Mucosa of gallbladder (tissue), 1 donor: Measurements from ENCODE around the gene GCK. TPM values are rescaled to one million over a fixed set of nuclear protein-coding genes. Genes with fewer than 3 reads are reported as not detected.

ENCODE experiments used
- DNase-seq: peaks from one replicate; pipeline ENCODE4 v3.0.0-alpha.2; 2020; ENCODE audit warnings: low spot score
- total RNA-seq: library from RNA; stranded (reverse); gene quantifications from one replicate; pipeline ENCODE4 v1.2.1, GENCODE V29; 2021
- donor health status: DM: no; HTN: no; CAD: no.

Gene GCK
- total RNA-seq, 1 donor from 2014 or later, result 0.95 TPM

DNA sequence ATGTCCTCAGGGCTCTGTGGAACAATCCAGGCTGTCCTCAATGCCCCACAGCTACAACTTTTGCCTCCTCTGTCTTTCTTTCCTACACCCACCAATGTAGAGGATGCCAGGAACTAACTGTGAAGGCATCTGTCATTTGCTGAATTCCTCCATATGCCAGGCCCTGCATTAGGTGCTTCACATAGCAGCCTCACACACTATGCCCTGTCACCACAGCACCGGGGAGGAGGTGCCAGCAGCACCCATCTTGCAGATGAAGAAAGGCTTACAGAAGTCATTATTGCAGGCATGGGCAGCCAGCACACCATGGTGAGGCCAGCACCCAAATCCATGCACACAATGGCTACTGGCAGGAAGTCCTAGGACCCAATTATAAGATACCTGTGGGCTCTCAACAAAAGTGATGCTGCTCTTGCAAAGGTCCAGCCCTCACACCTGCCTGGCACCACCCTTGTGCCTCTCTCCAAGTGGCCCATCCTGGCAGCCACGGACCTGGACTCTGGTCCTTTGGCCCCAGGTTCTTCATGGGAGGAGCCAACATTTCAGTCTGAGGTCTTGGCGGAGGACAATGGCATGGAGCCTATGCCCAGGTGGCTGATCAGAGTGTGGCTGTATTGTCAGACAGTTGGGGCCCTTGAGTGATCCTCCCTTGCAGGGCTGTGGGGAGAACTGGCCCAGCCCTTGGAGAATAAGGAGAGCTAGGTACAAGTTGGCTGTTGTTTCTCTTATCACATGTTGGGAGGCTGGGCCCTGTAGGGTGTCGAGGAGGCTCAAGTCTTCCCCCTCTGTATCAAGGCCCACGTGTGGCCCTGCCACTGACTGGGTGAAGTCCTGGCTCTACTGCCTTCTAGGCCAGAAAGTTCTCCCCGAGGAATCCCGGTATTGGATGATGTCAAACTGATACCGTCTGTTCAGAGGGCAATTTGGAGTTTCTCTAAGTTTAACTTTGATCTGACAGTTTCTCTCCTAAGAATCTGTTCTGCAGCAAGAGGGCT is 33.8 kb downstream of the GCK start:
- peak; percentile 46 for DNase-seq

DNA sequence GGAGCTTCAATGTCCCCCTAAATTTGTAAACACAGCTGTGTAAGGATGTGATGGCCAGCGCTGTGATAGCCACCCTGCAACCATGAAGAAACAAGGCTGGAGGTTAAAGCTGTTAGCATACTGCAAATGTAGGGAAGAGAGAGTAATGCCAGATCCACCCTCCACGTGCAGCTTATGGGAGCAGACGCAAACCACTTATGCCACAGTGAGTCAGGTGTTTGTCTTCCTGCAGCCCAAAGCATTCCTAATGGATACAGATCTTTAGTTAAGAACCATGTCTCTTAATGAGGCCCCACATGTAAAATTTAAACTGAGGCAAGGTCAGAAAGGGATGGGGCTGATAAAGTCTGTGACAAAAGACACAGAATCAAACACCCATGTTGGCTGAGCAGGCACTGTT is 34.5 kb downstream of the GCK start:
- DNase-seq, result no peak

DNA sequence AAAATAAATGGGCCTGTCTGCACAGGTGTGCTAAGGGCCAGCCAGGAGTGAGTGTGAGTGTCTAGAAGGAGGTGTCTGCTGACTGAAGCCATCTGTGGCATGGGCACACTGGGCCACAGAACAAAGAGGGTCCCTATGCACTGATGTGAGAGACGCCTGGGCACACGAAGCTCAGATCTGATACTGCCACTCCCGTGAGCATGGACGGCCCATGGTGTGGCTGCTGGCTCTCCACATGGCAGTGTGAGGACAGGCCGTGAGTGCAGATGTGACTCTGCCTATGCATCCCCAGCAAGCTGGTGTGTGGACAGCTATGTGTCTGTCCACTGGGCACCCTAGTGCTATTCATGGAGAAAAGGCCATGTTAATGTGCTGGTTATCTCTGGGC is 35.3 kb downstream of the GCK start:
- no peak for DNase-seq

DNA sequence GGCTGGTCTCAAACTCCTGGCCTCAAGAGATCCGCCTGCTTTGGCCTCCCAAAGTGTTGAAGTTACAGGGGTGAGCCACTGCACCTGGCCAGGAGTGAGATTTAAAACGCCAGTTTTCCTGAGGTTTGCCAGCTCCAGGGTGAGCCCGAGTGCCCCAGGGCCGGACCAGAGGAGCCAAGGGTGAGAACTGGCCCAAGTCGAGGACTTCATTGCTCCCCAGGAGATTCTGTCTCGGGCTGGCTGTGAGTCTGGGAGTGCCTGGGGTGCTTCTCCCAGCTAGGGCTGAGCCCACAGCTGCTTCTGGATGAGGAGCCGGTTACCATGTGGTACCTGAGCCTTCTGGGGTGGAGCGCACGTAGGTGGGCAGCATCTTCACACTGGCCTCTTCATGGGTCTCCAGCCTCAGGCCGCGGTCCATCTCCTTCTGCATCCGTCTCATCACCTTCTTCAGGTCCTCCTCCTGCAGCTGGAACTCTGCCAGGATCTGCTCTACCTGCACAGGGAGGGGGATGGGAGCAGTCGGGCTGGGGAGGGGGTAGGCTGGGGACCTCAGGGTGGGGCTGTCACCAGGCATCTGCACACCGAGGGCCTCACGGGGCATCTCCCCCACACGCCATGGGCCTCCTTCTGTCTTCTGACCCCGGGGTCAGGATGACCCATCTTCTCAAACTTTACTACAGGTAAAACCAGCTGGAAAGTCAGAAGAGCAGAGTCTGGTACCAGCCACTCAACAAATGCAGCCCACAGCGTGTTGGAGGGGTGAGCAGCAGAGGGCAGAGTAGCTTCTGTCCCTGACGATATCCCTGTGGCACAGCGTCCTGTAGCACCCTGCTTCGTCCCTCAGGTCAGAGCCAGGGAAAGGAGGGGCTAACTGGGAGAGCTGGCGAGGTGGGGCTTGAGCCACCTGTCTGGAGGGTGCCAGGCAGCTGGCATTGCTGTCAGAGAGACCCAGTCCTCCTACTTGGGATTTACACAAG is 36.0 kb downstream of the GCK start:
- no peak for DNase-seq

DNA sequence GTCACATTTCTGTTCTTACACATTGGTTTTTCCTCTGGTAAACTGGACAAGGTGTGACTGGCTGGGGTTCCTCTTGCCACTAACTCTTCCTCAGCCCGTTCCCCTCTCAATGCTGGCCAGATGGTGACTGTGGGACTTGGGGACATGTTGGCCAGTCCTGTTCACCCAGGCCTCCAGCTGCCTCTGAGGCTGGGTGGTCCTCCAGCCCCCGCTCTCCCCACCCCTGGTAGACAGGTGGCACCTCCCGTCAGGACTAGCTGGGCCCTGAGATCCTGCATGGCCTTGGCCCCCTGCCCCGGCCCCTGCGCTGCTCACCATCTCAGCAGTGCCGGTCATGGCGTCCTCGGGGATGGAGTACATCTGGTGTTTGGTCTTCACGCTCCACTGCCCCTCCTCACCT is 37.3 kb downstream of the GCK start:
- no peak for DNase-seq

DNA sequence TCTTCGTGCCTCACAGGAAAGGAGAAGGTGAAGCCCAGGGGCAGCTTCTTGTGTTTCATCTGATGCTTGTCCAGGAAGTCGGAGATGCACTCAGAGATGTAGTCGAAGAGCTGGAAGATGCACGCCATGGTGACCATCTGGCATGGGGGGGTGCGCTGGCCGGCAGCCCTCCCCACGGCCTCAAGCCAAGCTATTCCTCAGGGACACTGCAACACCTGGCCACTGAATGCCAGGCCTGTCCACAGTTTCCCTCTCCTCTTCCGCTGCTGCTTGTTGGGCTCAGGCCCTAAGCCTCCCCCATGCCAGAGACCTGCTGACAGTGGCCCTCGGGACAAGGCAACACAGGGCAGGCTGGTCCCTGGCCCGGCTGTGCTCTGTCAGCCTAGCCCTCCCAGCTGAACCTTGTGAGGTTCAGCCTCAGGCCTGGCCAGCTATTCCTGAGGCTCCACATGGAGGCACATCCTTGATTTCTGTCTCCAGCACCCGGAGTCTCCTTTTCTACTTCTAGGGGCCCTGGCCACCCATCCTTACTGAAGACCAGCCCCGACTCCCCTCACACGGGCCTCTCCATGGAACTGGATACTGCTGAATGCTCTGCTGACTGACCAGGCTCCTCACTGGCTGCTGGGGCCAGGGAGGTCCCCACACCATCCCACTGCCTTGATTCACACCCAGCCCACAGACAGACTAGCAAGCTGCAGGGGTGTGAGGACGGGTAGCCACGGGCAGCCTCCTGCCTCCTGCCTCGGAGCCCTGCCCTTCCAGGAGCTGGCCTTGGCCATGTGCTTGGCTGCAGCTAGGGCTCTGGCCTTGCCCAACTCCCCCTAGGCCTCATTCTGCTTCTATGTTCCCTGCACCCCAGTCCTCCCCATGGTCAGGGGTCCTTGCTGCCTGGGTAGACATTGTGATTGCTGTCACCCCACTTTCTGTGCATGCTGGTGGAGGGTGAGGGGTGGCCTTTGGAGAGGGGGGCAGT is 38.0 kb downstream of the GCK start:
- DNase-seq, result no peak

DNA sequence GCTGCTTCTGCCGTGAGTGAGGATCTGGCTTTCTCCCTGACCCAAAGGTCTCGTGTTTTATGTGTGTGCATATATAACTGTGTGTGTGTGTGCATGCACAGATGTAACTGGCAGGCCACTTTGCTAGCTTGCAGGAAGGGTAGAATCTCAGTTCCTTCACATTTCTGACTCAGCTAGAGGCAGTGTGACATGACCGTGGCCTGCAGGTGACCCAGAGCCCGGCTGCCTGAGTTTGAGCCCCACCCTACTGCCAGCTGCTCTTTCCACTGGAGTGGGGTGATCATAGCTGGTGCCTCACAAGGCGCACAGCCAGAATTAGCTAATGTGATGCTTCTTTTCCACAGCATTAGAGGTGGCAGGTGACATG is 38.8 kb downstream of the GCK start:
- no peak for DNase-seq

DNA sequence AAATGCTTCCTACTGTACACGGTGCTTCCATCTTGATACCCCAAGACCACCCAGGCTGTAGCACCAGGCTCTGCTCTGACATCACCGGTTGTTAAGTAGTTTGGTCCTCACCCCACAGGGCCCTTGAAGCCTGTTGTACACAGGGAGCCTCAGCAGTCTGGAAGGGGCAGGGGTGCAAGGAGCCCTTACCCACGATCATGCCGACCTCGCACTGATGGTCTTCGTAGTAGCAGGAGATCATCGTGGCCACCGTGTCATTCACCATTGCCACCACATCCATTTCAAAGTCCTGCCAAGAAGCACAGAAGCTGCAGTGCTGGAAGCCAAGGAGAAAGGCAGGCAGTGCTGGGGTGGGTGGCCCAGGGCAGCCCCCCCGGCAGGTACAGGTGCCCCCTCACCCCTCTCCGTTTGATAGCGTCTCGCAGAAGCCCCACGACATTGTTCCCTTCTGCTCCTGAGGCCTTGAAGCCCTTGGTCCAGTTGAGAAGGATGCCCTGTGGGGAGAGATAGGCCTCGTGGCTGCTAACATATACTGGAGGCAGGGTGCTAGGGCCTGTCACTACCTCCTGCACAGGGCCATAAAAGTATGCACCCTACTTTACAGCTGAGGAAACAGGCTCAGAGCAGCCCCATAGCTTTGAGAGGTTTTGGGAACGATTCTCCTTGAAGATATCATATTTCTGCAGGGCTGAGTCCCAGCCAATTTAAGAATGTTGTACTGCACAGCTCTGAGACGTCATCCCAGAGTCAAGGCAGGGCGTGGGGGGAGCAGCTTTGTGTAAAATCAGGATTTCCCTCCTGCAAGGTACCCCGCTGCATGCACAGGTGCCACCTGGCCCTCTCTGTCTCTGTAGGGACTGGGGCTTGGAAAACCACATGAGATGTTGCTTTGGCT is 39.4 kb downstream of the GCK start:
- no peak for DNase-seq

DNA sequence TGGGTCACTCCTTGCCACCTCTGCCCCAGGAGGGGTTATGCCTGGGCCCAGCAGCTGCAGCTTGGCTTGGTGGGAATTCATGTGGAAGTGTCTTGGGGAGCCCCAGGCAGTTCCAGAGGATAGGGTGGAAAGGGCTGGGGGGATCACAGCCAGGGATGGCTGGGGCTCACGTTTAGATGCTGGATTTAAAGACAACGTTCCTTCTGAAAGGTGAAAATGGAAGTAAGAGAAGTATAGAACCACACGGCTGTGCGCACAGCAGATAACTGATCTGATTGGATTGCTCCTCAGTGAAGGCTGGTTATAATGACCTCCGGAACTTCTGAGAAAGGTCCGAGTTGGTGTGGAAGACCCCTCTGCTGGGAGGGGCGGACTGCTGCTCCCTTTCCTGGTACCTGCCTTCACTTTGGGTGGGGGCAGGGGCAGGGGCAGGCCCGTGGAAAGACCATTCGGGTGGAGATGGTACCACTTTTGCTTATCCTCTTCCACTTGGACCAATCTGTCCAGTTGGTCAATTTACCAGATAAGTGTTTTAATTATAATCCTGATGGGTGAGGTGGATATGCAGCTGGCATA is 40.2 kb downstream of the GCK start:
- DNase-seq, result no peak

DNA sequence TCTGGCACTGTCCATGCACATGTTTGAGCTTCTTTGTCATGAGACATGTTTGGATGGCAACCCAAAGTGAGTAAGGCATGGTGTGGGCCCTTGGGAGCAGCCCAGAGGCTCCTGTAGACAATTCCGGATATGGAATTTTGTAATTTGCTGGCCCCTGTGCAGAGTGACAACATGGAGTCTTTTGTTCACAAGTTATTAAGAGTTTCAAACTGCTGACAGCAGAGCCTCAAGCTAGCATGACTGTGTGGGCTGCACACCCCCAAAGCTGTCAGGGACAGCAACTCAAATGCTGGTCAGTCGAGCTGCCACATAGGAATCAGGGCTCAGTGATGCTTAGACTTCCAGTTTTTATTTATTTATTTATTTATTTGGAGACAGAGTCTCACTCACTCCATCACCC is 41.1 kb downstream of the GCK start:
- DNase-seq, result no peak

DNA sequence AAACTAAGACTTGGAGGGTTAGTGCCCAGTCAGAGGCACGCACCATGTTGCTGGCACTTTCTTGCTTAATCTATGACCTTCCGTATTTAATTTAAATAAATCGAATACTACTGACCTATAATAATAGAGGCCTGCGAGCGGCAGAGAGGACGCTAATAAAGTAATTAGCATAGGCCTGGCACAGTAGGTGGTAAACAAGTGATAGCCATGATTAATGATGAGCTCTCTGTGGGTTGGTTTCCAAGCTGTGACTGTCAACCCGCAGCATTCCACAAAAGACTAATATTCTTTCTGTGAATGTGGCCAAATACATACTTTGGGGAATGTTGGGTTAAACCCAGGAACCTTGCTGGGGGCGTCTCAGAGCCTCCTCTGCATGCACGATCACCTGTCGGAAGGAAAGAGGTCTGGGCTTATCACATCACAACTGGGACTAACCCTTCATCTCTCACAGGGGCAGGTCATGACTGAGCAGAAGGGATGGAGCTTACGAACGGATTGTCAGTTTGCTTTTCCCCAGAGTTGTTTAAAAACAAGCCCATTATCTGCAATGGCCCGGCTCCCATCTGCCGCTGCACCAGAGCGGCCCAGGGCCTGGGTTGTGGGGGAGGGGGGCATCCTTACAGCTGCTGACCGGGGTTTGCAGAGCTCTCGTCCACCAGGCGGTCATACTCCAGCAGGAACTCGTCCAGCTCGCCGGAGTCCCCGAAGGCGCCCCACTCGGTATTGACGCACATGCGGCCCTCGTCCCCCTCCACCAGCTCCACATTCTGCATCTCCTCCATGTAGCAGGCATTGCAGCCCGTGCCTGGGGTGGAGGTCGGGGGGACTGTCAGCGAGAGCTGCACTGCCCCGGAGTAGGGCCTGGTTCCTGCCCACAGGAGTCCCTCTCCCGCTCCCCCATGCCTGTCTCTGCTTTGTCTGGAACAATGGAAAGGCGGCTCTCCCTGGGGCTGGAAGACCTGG is 41.9 kb downstream of the GCK start:
- no peak for DNase-seq

DNA sequence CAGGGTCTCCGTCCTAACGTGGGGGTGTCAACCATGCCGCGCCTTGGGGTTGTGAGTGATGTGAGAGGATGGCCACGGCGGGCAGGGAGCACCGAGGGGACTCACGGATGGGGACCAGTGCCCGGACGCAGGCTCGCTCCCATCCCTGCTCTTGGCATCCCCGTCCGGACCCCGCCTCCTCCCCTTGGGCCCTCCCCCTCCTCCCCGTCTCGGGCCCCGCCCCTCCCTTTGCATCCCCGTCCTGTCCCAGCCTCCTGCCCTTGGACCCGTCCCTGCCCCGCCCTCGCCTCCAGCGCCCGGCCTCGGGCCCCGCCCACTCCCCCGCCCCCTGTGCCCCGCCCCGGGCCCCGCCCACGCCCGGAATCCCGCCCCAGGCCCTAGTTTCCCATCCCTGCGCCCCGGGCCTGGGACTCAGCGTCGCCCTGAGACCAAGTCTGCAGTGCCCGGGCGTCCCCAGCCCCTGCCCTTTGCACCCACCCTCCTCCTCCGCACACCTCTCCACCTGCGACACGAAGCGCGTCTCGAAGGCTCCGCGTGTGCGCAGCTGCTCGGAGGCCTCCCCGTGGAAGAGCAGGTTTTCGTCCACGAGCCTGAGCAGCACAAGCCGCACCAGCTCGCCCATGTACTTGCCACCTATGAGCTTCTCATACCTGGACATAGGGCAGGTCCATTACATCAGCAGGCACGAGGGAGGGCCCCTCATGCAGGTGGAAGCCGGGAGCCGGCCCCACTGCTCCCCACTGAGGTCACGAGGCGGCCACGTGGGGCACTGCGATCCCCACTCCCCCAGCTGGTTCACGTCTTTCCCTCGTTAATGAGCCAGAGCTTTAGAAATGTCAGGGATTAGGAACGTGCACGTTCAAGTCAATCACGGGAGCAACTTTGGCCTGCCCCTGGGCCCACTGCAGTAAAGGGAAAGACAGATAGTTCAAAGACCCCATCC is 43.0 kb downstream of the GCK start:
- DNase-seq, result peak; percentile 79

DNA sequence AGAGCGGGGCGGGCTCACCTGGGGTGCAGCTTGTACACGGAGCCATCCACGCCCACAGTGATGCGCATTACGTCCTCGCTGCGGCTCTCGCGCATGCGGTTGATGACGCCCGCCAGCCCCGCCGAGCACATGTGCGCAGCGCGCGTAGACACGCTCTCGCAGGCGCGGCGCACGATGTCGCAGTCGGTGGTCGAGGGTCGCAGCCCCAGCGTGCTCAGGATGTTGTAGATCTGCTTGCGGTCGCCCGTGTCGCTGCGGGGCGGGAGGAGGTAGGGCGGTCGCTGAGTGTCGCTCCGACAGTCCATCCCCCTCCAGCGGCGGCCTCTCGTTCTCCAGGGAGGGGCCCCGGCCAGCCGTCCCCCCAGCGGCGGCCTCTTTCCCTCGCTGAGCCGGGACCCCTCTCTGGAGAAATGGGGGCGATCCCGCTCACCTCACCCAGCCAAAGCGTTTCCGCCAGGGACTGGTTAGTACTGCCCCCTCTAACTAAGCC is 43.7 kb downstream of the GCK start:
- no peak for DNase-seq

DNA sequence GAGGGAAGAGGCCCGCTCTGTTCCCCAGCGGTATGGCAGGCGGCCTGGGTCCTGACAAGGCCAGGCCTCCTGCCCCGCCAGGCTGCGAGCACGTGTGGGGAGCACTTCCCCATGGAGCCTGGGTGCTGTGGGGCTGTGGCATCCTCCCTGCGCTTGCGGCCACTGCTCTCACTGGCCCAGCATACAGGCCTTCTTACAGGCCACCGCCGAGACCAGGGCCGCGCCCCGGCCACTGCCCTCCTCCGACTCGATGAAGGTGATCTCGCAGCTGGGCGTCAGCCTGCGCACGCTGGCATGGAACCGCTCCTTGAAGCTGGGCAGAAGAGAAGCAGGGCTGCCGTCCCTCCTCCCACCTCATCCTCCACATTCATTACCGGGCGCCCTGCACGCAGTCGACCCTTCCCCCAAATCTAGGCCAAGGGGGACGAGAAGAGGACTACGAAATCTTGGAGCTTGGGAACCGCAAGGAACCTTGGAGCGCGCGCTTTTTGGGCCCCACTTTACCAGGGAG is 44.2 kb downstream of the GCK start:
- no peak for DNase-seq

DNA sequence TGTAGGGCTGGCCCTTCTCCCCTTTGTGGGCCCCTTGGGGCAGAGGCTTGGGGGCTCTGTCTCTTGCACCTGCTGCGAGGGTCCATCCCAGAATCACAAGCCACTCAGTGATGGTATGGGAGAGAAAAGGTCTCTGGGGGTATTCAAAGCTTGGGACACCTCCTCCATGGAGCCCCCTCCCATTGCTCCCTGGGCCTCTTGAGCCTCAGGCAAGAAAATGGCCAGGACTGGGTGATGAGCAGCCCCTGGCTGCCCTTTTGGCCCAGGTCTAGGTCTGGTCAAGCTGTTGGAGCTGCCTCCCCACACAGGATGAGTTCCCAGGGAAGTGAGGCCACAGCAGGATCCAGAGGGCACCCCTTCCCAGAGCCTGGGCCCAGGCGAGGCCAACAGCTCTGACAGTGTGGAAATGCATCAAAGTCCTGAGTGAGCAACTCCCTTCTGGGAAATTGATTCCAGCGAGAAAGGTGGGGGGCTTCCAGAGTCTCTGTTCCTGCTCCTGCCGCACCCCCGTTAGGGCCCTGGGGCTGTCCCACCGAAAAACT is 44.7 kb downstream of the GCK start:
- DNase-seq, result no peak

DNA sequence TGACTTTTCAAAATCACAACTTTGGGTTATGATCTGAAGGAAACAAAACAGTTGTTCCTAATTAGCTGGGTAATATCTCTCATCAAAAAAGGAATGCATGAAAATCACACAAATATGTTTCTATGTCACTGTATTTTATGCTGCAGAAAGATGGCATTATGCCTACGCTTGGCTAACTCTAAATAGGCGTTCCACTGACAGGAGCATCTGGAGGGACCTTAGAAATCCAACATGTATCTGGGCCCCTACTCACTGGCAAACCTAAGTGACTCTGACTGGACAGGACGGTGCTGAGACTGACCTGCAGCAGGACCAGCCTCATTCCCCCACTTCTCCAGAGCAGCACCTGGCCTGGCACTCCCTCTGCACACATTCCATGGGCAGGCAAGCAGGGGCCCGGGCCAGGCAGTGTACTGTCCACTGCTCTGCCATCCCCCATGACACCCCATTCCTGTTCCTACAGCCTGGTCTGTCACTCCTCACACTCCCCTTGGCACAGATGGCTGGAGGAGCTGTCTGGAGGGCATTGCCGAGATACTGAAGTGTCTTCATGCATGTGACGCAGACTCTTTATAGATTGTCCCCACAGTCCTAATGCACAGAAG is 45.5 kb downstream of the GCK start:
- DNase-seq, result no peak
